SK-N-SH (cell line): ENCODE measurements around the gene LENEP.

Experiments used
- CTCF ChIP-seq: fragments of 200-600 bp; sonication (generic); IDR thresholded peaks from 2 replicates; pipeline ENCODE4 v1.6.1; 2017; ENCODE audit warnings: antibody characterized with exemption, mild to moderate bottlenecking, moderate library complexity
- EP300 ChIP-seq, 2 experiments: IDR thresholded peaks; 2 replicates each; pipeline versions ENCODE4 v1.4.0 to v1.6.1; 2012; ENCODE audit warnings: borderline replicate concordance in 1 of 2, low read depth in 1 of 2, low read length in 1 of 2
- FOXM1 ChIP-seq: IDR thresholded peaks from 2 replicates; pipeline ENCODE4 v1.4.0; 2012; ENCODE audit warnings: low read depth, mild to moderate bottlenecking
- POLR2AphosphoS5 ChIP-seq: IDR thresholded peaks from 2 replicates; pipeline ENCODE4 v1.6.1; 2012; ENCODE audit warnings: low read depth, low read length
- SIN3A ChIP-seq: IDR thresholded peaks from 2 replicates; pipeline ENCODE4 v1.6.1; 2012; ENCODE audit warnings: low read depth, mild to moderate bottlenecking, low read length, moderate library complexity, borderline replicate concordance

GRCh38 chr1:154962156-154962749 is 31.1 kb upstream of the LENEP start:
- no peak for TF ChIP-seq CTCF
- TF ChIP-seq SIN3A: no peak
- no peak for TF ChIP-seq EP300 (IDR thresholded peaks at IDR 0.05; ENCODE audit: borderline replicate concordance in 1 of 2, low read depth in 1 of 2, low read length in 1 of 2)
- TF ChIP-seq POLR2AphosphoS5: no peak
- TF ChIP-seq FOXM1: no peak
